Measurements from ENCODE around the gene SMIM9. TPM values are rescaled to one million over a fixed set of nuclear protein-coding genes. Genes with fewer than 3 reads are reported as not detected.
A peak's percentile ranks its signal among the peaks of the same experiment; 100 is the strongest.

Gene SMIM9
- total RNA-seq, 1 donor = not detected

DNA sequence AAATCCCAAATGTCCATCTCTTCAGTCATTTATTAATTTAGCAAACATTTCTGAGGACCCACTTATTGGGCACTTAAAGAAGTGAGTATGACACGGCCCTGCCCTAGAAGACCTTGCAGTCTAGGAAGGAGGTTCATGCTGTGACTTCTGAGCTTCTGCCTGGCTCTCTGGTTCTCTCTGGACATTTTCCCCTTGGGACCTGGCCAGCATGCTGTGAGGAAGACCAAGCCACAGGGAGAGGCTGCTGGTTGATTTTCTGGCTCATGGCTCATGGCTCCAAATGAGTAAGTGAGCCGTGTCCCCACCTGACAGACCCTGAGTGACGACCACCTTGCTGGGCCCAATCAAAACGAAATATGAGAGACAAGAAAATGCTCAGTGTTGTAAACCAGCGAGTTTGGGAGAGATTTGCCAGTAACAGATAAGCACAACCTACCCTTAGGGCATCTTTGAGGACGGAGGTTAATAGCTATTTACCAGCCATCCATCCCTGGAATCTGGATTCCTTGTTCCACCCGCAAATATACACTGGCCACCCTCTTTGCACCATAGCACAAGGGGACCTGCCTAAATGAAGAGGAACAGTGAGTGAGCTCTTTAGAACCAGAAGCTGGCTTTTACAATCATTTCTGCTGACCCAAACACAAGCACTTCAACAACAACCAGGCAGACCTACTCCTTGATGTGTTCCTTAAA lies 30.1 kb downstream of the SMIM9 start:
- no peak for DNase-seq (ENCODE audit: low read depth)
- TF ChIP-seq, protein P1, sequence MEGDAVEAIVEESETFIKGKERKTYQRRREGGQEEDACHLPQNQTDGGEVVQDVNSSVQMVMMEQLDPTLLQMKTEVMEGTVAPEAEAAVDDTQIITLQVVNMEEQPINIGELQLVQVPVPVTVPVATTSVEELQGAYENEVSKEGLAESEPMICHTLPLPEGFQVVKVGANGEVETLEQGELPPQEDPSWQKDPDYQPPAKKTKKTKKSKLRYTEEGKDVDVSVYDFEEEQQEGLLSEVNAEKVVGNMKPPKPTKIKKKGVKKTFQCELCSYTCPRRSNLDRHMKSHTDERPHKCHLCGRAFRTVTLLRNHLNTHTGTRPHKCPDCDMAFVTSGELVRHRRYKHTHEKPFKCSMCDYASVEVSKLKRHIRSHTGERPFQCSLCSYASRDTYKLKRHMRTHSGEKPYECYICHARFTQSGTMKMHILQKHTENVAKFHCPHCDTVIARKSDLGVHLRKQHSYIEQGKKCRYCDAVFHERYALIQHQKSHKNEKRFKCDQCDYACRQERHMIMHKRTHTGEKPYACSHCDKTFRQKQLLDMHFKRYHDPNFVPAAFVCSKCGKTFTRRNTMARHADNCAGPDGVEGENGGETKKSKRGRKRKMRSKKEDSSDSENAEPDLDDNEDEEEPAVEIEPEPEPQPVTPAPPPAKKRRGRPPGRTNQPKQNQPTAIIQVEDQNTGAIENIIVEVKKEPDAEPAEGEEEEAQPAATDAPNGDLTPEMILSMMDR (IDR thresholded peaks at IDR 0.05; ENCODE audit: insufficient read depth, low read depth, low read length) = no peak
- H3K4me3 ChIP-seq (ENCODE audit: low read depth, low read length) = peak overlapping the region; percentile 71

- no peak for DNase-seq (ENCODE audit: low read depth)
- H3K4me3 ChIP-seq (ENCODE audit: low read depth, low read length) = no peak overlapping the region
- TF ChIP-seq, protein P1 (IDR thresholded peaks at IDR 0.05; ENCODE audit: insufficient read depth, low read depth, low read length) = no peak
Observed at GRCh38 chrX:154802947-154803346, 31.5 kb downstream of the SMIM9 start.

- no peak for DNase-seq (ENCODE audit: low read depth)
- H3K4me3 ChIP-seq (ENCODE audit: low read depth, low read length) = no peak overlapping the region
- TF ChIP-seq, protein P1 (IDR thresholded peaks at IDR 0.05; ENCODE audit: insufficient read depth, low read depth, low read length) = no peak
Observed at GRCh38 chrX:154800478-154801210, 33.8 kb downstream of the SMIM9 start.

GRCh38 chrX:154799556-154800348 lies 34.7 kb downstream of the SMIM9 start:
- peak; percentile 33 for DNase-seq (ENCODE audit: low read depth)
- no peak overlapping the region for H3K4me3 ChIP-seq (ENCODE audit: low read depth, low read length)
- TF ChIP-seq, protein P1 (IDR thresholded peaks at IDR 0.05; ENCODE audit: insufficient read depth, low read depth, low read length) = no peak

DNA sequence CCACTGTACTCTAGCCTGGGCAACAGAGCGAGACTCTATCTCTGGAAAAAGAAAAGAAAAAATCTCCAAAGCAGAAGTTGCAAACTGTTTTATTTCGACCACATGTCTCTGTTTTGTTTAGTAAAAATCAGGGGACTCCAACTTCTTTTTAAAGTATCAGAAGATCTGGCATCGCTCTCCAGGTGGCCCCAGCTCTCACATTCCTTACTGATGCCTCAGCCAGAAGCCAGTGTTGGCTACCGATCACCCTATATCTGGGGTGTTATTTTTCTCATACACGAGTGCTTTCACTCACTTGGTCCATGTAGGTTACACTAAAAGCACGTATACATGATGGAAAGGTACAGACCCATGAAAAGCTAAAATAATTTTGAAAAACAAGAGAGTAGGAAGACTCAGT lies 37.5 kb downstream of the SMIM9 start:
- TF ChIP-seq, protein P1 (IDR thresholded peaks at IDR 0.05; ENCODE audit: insufficient read depth, low read depth, low read length) = no peak
- no peak overlapping the region for H3K4me3 ChIP-seq (ENCODE audit: low read depth, low read length)
- DNase-seq (ENCODE audit: low read depth) = no peak

- TF ChIP-seq, protein P1 (IDR thresholded peaks at IDR 0.05; ENCODE audit: insufficient read depth, low read depth, low read length) = no peak
- H3K4me3 ChIP-seq (ENCODE audit: low read depth, low read length) = no peak overlapping the region
- no peak for DNase-seq (ENCODE audit: low read depth)
Observed at GRCh38 chrX:154795016-154795415, 39.4 kb downstream of the SMIM9 start.
